Activated CD4-positive, alpha-beta T cell treated with anti-CD3 and anti-CD28 coated beads for 4 hours (primary cell): ENCODE results near the gene OR13J1.
"Not testable (repeated sequence)": the region's sequence is repeated elsewhere in the genome, so short reads cannot be mapped to it uniquely, and the experiment has no call there.

Experiments
- DNase-seq, 2 donors: peaks; one replicate each; pipeline ENCODE4 v3.0.0-alpha.2; 2020

The OR13J1 gene, protein sequence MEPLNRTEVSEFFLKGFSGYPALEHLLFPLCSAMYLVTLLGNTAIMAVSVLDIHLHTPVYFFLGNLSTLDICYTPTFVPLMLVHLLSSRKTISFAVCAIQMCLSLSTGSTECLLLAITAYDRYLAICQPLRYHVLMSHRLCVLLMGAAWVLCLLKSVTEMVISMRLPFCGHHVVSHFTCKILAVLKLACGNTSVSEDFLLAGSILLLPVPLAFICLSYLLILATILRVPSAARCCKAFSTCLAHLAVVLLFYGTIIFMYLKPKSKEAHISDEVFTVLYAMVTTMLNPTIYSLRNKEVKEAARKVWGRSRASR

DNA sequence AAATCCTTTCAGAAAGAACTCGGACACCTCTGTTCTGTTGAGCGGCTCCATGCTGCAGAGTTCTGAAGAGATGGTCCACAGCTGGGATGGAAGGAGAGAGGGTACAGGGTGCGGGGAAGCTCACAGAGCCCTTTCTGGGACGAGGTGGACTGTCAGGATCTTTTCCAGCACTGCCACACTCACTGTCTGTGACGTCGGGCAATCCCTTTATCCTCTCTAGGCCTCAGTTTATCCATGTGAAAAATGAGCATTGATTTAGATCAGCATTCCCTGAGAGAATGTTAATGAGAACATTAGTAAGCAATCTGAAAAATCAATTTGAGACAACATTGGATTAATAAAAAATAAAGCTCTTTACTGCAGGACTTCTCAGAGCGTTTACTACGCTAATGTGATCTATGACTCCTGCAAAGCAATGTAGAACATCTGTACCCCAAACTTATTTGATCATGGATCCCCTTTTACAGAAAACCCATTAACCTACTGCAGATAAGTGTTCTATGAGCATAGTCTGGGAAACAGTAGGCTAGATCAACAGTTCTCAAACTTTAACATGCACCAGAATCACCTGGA lies at the start of gene OR13J1:
Gene OR13J1 (minus strand): TSS at position 51 of the 573 bp plus-strand sequence. CDS start 0 bp downstream, at position 51.
- no peak for DNase-seq

DNA sequence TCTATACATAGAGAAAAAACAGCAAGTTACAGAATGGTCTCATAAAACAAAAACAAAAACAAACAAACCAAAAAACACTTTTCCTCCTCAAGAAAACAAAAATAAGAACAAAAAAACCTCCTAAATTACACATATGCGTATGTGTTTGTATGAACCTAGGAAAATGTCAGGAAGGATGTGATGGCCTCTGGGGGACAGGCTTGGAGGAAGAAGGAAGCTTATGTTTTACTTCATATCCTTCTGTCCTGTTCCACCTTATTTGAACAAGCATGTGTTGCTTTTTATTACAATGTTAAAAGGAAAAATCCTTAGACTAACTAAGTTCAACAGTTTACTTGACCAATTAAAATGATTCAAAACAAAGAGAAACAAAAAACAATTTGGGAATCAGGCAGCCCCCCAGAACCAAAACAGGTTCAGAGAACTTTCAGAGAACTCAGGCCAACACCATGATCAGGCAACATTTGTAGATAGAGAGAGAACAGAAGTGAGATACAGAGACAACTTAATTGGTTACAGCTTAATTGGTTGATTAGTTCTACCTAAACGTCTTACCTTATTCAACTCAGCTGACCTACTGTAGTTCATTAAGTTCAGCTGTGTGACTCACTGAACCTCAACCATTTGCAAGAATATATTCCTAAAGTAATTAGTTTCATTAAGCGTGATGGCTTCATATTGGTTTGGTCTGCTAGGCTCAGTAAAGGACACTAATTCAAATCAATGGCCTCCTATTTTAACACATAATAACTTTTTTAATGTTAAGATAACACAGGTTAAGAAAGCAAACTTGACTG lies 49.2 kb upstream of the OR13J1 start:
- DNase-seq, result no peak

DNA sequence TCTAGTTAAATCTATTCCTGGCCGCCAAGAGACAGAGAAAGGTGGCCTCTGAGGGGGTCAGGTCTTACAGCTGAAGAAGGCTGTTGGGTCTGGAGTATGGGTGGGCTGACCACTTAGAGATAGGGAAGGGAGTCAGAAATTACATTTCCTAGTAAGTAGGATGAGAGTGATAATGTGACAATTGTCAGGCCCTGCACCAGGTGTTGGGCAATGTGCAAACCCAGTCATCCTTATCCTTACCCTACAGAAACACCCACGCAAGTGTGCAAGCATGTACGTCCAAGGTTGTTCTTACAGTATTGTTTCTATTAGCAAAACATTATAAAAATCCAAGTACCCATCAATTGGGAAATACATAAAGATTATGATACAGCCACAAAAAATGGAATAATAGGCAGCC lies 48.6 kb upstream of the OR13J1 start:
- no peak for DNase-seq

DNA sequence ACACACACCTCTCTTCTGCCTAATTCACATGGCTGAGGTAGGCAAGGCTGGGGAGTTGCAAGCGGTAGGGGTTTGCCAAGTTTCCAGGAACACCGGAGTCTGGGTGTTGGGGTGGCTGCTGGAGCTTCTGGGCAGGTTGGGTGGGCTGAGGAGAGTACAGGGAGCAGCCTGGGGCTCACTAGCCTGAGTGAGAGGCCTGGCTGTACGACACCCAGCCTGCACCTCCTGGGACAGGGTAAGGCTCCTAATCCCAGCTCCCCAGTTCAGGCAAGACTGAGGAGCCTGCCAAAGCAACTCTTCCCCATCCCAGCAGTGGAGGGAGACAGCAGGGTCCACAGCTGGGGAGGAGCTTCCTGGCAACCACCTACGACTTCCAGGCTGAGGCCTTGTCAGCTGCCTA lies 47.1 kb upstream of the OR13J1 start:
- DNase-seq, result no peak

DNA sequence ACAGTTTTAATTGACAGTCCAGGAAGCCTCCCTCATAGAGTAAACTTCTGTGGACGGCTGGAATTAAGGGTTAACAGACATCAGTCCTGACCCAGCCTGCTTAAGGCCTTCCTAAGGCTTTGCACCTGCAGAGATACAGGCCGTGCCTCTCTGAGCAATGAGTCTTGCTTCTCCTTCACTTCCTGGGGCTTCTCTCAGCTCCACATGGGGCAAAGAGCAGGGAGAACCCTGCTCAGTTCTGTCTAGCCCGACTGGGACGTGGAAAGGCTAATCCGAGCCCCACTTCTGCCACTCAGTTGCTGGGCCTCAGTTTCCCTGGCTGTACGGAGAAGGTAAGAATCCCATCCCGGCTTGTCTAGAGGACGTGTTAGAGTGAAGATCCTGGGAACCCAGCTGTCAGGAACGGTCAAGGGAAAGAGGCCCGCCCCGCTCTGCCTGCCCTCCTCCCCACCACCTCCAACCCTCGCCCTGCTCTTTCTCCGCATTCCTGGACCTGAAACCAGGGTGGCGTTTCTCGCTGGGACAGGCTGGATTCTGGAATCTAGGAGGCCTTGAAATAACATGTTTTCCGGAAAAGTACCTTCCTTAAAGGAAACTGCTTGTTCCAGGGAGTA lies 45.6 kb upstream of the OR13J1 start:
- no peak for DNase-seq

DNA sequence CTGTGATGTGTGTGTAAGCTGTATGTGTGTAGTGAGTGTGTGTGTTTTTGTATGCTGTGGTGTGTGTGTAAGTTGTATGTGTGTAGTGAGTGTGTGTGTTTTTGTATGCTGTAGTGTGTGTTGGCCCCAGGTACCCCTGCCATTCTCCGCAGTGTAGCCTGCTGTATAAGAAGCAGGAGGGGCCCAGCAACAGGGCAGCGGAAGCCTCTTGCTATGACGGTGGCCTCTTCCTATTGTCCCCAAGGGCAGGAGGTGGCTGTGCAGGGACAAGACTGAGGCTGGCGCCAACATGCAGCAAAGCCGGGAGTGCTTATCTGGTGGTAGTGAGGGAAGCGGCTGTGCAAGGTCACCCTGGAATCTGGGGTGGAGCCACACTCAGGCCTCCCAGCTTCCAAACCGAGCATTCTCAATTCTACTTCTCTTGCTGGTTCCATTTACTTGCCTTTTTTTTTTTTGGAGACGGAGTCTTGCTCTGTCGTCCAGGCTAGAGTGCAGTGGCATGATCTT lies 44.2 kb upstream of the OR13J1 start:
- no peak for DNase-seq

DNA sequence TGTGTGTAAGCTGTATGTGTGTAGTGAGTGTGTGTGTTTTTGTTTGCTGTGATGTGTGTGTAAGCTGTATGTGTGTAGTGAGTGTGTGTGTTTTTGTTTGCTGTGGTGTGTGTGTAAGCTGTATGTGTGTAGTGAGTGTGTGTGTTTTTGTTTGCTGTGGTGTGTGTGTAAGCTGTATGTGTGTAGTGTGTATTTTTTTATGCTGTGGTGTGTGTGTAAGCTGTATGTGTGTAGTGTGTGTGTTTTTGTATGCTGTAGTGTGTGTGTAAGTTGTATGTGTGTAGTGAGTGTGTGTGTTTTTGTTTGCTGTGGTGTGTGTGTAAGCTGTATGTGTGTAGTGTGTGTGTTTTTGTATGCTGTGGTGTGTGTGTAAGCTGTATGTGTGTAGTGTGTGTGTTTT lies 43.2 kb upstream of the OR13J1 start:
- not testable (repeated sequence) for DNase-seq

DNA sequence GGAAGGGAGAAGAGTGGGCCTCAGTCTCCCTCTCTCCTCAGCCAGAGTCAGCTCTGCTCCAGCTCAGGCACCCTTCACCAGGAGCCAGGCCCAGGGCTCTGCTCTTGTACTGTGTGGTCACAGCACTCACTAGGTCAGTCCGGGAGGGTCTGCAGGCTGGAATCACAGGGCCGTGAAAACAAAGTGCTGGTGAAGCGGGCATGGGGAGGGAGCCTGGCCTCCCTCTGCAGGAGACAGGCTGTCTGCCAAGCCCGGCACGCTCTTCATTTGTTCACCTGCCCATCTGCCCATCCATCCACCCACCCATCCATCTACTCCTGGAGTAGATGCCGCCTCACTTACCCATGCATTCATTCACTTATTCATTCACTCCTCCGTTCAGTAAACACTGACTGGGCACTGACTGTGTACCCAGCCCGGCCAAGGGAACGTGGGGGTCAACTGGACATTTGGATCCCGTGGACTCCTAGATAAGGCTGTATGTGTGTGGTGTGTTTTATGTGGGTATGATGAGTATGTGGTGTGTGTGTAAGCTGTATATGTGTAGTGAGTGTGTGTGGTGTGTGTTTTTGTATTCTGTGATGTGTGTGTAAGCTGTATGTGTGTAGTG lies 42.7 kb upstream of the OR13J1 start:
- no peak for DNase-seq

DNA sequence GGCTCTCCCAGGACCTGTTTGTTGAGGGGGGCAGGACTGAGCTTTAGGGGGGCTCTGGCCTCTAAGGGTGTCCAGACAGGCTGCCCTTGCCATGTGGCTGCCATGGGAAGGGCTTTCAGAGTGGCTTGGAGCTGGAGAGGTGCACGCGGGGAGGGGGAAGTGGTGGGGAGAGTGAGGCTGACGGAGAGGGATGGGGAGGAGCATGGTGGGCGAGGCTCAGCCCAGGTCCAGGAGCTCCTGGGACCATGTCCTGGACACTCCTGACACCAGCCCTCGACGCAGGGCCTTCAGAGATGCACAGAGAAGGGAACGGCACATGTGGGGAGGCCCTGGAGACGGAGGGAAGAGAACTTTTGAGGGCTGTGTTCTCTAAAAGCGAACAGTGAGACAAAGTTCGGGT lies 41.5 kb upstream of the OR13J1 start:
- DNase-seq, result no peak

DNA sequence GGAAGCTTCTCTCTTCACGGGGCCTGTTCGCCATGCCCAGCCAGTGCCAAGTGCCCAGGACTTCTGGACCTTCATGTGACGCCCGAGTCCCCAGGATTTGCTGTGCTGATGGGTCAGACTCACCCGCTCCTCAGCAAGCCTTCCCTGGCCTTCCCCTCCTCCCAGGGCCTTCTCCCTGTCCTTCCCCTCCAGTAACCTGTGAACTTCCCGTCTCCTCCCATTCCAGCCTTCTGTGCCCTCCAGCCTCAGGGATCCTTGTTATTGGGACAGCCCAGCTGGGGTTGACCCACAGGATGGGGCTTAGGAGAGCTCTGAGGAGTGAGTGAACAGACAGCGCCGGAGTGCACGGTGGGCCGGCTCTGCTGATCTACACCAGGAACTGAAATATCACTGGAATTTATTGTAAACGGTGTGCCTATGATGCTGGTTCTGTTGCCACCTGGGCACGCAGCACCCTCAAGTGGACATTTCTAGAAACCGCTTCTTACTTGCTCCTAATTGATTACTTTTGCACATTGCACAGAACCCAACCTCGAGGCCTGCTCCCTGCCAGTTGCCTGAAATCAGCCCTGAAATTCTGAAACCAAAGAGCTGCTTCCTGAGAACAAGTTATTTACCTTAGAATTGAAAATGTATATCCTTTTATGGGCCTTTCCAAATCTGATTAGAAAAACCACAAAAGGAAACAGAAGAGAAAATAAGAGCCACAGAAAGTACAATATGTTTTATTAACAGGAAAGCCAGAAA lies 40.6 kb upstream of the OR13J1 start:
- peak; percentile 37 to 50 for DNase-seq

DNA sequence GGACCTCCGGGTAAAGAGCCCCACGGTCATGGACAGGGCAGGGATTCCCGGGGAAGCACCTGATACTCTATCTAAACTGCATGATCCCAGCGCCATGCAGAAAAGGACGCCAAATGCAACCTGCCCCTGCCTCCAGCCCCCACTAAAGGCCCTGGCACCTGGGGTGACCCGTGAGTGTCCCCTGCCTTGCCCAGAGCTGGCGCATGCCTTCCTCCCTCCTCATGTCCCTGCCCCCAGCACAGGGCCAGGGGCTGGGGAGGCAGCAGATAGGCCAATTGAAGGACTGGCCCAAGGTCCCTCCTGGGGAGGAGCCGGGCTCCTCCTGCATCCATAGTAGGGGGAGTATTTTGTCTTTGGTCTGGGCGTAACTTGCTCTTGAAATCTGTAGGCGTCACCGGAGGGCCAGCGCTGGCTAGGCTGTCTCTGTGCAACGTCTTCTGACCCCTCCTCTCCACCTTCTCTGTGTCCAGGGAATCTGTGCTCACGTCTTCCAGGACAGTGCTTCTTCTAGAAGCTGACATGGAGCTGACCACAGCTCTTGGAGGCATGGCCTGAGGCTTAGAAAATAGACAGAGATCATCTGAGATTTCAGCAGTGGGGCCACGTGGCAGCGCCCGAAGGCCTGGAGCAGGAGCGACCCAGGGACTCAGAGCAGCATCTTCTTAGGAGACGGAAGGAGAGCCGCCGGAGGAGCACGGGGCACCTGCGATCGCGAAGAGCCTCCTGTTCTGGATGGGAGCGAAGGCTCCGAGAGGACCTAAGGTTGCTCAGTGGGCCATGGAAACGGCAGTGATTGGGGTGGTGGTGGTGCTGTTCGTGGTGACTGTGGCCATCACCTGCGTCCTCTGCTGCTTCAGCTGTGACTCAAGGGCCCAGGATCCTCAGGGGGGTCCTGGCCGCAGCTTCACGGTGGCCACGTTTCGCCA lies 39.7 kb upstream of the OR13J1 start:
- no peak for DNase-seq

DNA sequence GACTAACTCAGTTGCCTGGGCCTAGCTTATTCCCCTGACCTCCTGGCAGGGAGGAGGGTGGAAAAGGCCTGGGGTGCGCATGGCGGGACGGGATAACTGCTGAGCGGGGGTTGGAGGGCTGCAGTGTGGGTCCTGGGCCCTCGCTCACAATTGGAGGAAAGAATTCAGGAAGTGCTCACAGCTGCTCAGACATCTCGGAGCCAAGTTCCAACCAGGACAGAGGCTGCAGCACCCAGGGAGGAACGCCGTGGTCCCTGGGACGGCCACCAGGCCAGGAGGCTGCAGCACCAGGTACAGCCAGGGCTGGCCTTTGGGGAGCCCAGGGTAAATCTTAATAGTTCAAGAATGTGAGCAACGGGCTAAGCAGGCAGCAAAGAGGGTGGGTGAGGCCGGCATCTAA lies 39.1 kb upstream of the OR13J1 start, which contains the start of gene SPAAR:
Gene SPAAR (plus strand): TSS at position 217 of the 400 bp plus-strand sequence. CDS start 974 bp downstream, outside the sequence.
- DNase-seq, result no peak

DNA sequence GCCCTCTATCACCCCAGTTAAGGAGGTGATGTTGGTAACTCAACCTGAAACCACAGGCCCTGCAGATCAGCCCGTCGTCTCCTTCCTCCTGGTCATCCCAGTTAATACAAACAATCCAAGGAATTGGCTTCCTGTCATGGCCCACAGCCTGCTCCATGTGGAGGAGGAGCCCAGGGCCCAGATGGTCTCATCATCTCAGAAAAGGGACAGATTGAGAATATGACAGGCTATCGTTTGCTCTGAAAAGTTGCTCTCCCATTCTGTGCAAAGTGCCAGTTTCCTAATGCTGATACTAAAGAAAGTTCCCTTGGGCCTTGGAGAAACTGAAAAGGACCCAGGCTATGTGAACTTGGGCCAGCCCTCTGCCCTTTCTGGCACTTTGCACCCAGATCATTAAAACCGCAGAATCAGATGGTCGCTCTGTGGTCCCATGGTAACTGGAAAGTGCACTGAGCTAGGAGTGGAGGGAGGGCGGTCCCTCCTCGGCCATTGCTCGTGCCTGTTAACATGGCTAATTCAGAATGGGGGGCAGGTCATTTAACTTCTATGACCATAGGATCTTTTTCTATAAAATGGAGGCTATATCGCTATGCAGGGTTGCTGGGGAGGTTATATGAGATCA lies 38.4 kb upstream of the OR13J1 start:
- DNase-seq, result no peak

DNA sequence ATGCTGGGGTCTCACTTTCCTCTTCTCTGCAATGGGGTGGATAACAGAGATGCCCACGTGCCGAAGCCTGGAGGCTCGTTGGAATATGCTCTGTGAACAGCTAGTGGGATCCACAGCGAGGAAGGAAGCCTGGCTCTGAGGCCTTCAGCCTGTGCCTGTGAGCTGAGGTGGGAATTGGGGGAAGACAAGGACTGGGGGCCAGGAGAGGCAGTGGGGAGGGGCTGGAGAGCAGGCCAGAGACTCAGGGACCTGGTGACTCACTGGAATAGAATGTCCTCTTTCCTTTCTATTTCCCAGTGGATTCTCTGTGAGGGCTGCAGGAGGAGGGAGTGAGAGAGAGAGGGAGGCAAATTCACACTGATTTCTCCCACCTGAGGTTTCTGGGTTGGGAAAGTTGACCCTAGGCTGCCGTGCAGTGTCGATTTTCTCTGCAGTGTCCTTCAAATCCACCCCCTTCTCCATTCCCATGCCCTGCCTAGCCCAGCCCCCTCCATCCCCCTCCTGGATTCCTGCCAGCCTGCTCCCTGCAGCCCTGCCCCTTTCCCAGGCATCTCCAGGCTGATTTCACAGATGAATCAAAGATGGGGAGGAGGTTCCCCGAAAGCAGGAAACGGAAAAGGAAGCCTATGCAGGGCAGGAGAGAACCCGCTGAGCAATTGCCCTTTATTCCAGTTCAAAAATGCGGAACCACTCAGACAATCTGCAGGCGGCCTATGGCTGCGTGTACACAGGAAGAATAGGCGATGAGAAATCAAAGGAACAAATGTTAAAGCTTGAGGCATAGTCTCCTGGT lies 37.7 kb upstream of the OR13J1 start:
- DNase-seq, result peak in 1 of 2 donors; percentile 11

DNA sequence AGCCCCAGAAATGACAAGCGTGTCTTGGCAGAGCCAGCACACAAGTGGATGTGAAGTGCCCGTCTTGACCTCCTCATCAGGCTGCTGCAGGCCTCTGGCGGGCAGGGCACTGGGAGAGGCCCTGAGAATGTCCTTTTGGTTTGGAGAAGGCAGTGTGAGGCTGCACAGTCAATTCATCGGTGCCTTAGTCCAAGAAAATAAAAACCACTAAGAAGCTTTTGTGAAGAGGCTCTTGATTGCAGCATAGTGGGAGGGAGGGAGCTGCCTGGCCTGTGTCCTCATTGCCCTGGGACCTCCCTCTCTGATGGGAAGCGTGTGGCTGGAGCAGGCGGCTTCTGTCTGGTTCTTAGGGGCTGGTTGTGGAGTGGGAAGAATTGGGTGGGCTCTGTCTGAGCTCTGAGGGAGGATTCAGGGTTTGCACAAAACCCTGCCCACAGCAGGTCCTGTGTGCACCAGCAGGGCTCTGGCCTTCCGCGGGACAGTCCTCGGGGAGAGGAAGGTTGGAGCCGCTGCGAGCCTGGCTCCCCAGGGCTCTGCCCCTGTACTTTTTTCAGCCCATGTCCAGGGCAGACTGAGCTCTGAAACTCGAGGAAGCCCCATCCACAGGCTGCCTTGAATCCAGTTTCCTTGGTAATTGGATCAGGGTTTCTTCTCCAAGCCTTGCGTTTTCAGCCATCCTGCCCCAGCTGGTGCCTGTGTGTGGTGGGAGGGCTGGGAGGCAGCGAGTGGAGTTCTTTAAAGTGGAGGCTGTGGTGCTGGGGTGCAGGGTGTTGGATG lies 36.9 kb upstream of the OR13J1 start:
- no peak for DNase-seq

DNA sequence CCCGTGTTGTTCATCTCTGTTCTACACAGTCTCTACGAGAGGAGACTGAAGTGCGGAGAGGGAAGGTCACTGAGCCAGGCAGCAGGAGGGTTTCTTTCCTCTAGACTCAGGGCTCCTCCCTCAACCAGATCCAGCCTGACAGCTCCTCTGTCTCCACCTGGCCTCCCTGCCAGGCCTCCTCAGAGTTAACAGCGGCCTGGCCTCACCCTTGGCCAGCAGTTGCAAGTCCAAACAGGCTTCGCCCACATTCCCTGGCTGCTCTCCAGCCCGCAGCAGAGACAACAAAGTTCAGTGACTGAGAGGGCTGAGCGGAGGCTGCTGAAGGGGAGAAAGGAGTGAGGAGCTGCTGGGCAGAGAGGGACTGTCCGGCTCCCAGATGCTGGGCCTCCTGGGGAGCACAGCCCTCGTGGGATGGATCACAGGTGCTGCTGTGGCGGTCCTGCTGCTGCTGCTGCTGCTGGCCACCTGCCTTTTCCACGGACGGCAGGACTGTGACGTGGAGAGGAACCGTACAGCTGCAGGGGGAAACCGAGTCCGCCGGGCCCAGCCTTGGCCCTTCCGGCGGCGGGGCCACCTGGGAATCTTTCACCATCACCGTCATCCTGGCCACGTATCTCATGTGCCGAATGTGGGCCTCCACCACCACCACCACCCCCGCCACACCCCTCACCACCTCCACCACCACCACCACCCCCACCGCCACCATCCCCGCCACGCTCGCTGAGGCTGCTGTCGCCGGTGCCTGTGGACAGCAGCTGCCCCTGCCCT lies 35.9 kb upstream of the OR13J1 start, which contains the start of gene HRCT1:
Gene HRCT1 (plus strand): TSS at position 291 of the 768 bp plus-strand sequence. CDS start 86 bp downstream, at position 377.
- no peak for DNase-seq

DNA sequence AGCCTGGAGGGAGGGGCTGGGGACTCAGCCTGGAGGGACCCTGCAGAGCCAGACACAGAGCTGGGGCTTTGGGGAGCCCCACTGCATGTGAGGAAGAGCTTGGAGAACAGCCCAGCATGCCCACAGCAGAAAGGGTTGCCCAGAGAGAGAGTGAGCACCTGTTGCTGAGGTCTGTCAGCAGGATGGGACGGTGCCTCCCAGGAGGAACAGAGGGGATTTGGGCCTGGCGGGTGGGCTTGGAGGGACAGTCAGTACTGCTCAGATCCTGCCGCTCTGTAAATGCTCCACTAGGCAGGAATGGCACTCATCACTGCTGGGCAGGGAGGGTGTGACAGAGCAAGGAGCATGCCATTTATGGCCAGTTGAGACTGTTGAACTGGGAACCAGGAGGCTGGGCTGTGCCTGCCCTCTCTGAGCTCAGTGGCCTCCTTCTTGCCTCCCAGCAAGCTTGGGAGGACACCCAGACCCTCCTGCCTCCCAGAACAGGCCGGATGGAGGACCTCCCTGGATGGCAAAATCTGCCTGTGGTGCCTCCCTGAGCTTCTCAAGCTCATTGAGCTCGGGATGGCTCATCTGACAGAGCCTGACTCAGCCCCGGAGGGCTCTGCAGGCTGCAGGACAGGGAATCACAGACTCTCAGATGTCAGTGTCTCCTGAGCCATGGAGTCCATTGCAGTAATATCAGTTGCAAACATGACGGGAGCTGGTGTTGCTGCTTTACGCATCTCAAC lies 35.0 kb upstream of the OR13J1 start:
- DNase-seq, result no peak
